Mesenchymal stem cell (in vitro differentiated cells and primary cell): Measurements from ENCODE around the gene TUBGCP3.
A peak's percentile ranks its signal among the peaks of the same experiment; 100 is the strongest.

Experiments used
- DNase-seq: peaks from one replicate; pipeline ENCODE4 v3.0.0-alpha.2; 2013
- H2AFZ ChIP-seq: one replicate; pipeline ENCODE4 v1.6.1; 2013; ENCODE audit warnings: low read depth, mild to moderate bottlenecking, control low read depth, inconsistent platforms, low read length, moderate library complexity
- H2AK5ac ChIP-seq: 2 replicates; pipeline ENCODE4 v1.6.1; 2013; ENCODE audit warnings: low read length, moderate library complexity, mild to moderate bottlenecking, inconsistent platforms; ENCODE audit not compliant: severe bottlenecking
- H2BK120ac ChIP-seq: one replicate; pipeline ENCODE4 v1.6.1; 2013; ENCODE audit warnings: low read depth, mild to moderate bottlenecking, inconsistent platforms, low read length, moderate library complexity
- H2BK12ac ChIP-seq, 2 experiments: one replicate each; pipeline ENCODE4 v1.6.1; 2013; ENCODE audit warnings: inconsistent platforms in 2 of 2, low read length in 2 of 2, mild to moderate bottlenecking in 2 of 2, moderate library complexity in 2 of 2, control low read depth in 1 of 2
- H2BK15ac ChIP-seq: one replicate; pipeline ENCODE4 v1.6.1; 2013; ENCODE audit warnings: mild to moderate bottlenecking, low read depth, inconsistent platforms; ENCODE audit not compliant: poor library complexity, severe bottlenecking
- H2BK5ac ChIP-seq: 2 replicates; pipeline ENCODE4 v1.6.1; 2013; ENCODE audit warnings: low read depth, mild to moderate bottlenecking, low read length, control low read depth, inconsistent platforms; ENCODE audit not compliant: poor library complexity, severe bottlenecking
- H3K14ac ChIP-seq, 2 experiments: one replicate each; pipeline ENCODE4 v1.6.1; 2013; ENCODE audit warnings: inconsistent platforms in 2 of 2, low read length in 2 of 2, control low read depth in 1 of 2, mild to moderate bottlenecking in 1 of 2, moderate library complexity in 1 of 2
- H3K18ac ChIP-seq, 2 experiments: one replicate each; pipeline ENCODE4 v1.6.1; 2013; ENCODE audit warnings: inconsistent platforms in 2 of 2, low read length in 2 of 2, control low read depth in 1 of 2, low read depth in 1 of 2, mild to moderate bottlenecking in 1 of 2
- H3K23ac ChIP-seq, 2 experiments: one replicate each; pipeline ENCODE4 v1.6.1; 2013; ENCODE audit warnings: inconsistent platforms in 2 of 2, low read length in 2 of 2, mild to moderate bottlenecking in 2 of 2, moderate library complexity in 2 of 2, control low read depth in 1 of 2
- H3K27ac ChIP-seq: 2 replicates; pipeline ENCODE4 v1.5.1; 2013; ENCODE audit warnings: mild to moderate bottlenecking, moderate library complexity, low read length, control low read depth, inconsistent platforms; ENCODE audit not compliant: poor library complexity, severe bottlenecking
- H3K27me3 ChIP-seq, 2 experiments: 2 replicates each; pipeline versions ENCODE4 v1.6.1 to v1.7.0; 2013; ENCODE audit warnings: low read length in 2 of 2, mild to moderate bottlenecking in 2 of 2, moderate library complexity in 2 of 2, control low read depth in 1 of 2, inconsistent platforms in 1 of 2; ENCODE audit not compliant: control insufficient read depth in 1 of 2, insufficient read depth in 1 of 2
- H3K36me3 ChIP-seq, 2 experiments: 2 replicates each; pipeline versions ENCODE4 v1.6.1 to v1.7.0; 2013; ENCODE audit warnings: low read length in 2 of 2, control low read depth in 1 of 2, inconsistent platforms in 1 of 2, low read depth in 1 of 2, mild to moderate bottlenecking in 1 of 2; ENCODE audit not compliant: insufficient read depth in 2 of 2, control insufficient read depth in 1 of 2
- H3K4ac ChIP-seq, 2 experiments: one replicate each; pipeline ENCODE4 v1.6.1; 2013; ENCODE audit warnings: inconsistent platforms in 2 of 2, low read length in 2 of 2, mild to moderate bottlenecking in 2 of 2, moderate library complexity in 2 of 2, control low read depth in 1 of 2, low read depth in 1 of 2
- H3K4me1 ChIP-seq: 2 replicates; pipeline ENCODE4 v1.6.1; 2013; ENCODE audit warnings: low read depth, low read length, control low read depth; ENCODE audit not compliant: control insufficient read depth, insufficient read depth
- H3K4me2 ChIP-seq: 2 replicates; pipeline ENCODE4 v1.6.1; 2013; ENCODE audit warnings: low read length, mild to moderate bottlenecking, inconsistent platforms; ENCODE audit not compliant: poor library complexity, severe bottlenecking
- H3K4me3 ChIP-seq, 2 experiments: 2 replicates each; pipeline versions ENCODE4 v1.5.1 to v1.7.0; 2013; ENCODE audit warnings: low read length in 2 of 2, mild to moderate bottlenecking in 2 of 2, control low read depth in 1 of 2, low read depth in 1 of 2; ENCODE audit not compliant: insufficient read depth in 1 of 2
- H3K79me1 ChIP-seq: replicated peaks from 2 replicates; pipeline ENCODE4 v1.6.1; 2013; ENCODE audit warnings: mild to moderate bottlenecking, control low read depth, low read length, inconsistent platforms; ENCODE audit not compliant: poor library complexity, severe bottlenecking
- H3K9ac ChIP-seq: 2 replicates; pipeline ENCODE4 v1.7.0; 2013; ENCODE audit warnings: mild to moderate bottlenecking, low read length, moderate library complexity
- H3K9me3 ChIP-seq: 2 replicates; pipeline ENCODE4 v1.7.0; 2013; ENCODE audit warnings: mild to moderate bottlenecking, low read length; ENCODE audit not compliant: control insufficient read depth
- H4K8ac ChIP-seq: one replicate; pipeline ENCODE4 v1.6.1; 2013; ENCODE audit warnings: inconsistent platforms, mild to moderate bottlenecking, low read length, moderate library complexity
- H4K91ac ChIP-seq: one replicate; pipeline ENCODE4 v1.6.1; 2013; ENCODE audit warnings: mild to moderate bottlenecking, low read length, inconsistent platforms
- WGBS: methylation state at CpG from one replicate; pipeline ENCODE4 v1.1.7; 2013; ENCODE audit warnings: mixed read lengths; 5-methylcytosine and 5-hydroxymethylcytosine counted together

The TUBGCP3 gene

DNA sequence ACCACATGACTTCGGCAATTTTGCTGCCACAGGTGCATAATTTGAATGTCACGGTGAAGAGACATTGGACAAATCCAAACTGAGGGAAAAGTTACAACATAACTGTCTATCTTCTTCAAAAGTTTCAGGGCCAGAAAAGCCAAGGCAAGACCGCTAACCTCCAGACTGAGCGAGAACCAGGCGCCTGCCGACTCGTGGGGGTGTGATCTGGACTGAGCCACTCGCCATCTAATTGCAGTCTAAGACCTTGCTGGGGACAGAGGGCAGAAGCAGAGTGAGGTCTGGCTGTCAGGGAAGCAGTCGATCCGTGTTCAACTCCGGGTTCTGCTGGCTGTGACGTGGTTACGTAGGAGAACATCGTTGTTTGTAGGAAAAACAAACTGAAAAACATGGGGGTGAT, 123.2 kb downstream of the TUBGCP3 start:
- WGBS: 92% methylated on average over 13 of the region's 14 CpGs
- no peak overlapping the region for H2BK5ac ChIP-seq
- H3K4me2 ChIP-seq: no peak overlapping the region
- no peak overlapping the region for H3K23ac ChIP-seq
- H2AK5ac ChIP-seq: no peak overlapping the region
- peak overlapping the region; percentile 12 for H4K91ac ChIP-seq
- no peak overlapping the region for H2BK12ac ChIP-seq
- no peak overlapping the region for H3K9ac ChIP-seq
- no peaks in the 10 kb centered on the region for H3K36me3 ChIP-seq
- H2BK15ac ChIP-seq: no peak overlapping the region
- H4K8ac ChIP-seq: no peak overlapping the region
- H3K27ac ChIP-seq: no peak overlapping the region
- H2AFZ ChIP-seq: no peak overlapping the region
- H2BK120ac ChIP-seq: no peak overlapping the region
- no peak overlapping the region for H3K4me3 ChIP-seq
- H3K14ac ChIP-seq: no peak overlapping the region
- H3K4me1 ChIP-seq: no peaks in the 10 kb centered on the region
- no peaks in the 10 kb centered on the region for H3K27me3 ChIP-seq
- no peak overlapping the region for H3K4ac ChIP-seq
- peaks cover 8% of the 10 kb centered on the region for H3K9me3 ChIP-seq
- no peak for DNase-seq
- no peak overlapping the region for H3K18ac ChIP-seq
- H3K79me1 ChIP-seq: no peaks in the 10 kb centered on the region

- no peak overlapping the region for H2BK12ac ChIP-seq
- H2BK5ac ChIP-seq: no peak overlapping the region
- H4K91ac ChIP-seq: no peak overlapping the region
- no peaks in the 10 kb centered on the region for H3K36me3 ChIP-seq
- no peak overlapping the region for H3K14ac ChIP-seq
- H3K4ac ChIP-seq: no peak overlapping the region
- no peak overlapping the region for H3K4me3 ChIP-seq
- no peak overlapping the region for H4K8ac ChIP-seq
- H2AFZ ChIP-seq: no peak overlapping the region
- H2AK5ac ChIP-seq: no peak overlapping the region
- no peaks in the 10 kb centered on the region for H3K79me1 ChIP-seq
- H3K27ac ChIP-seq: no peak overlapping the region
- H3K18ac ChIP-seq: no peak overlapping the region
- 85% methylated on average over 5 of the region's 5 CpGs for WGBS
- no peak overlapping the region for H2BK120ac ChIP-seq
- H3K4me1 ChIP-seq: no peaks in the 10 kb centered on the region
- no peak overlapping the region for H3K23ac ChIP-seq
- H3K27me3 ChIP-seq: no peaks in the 10 kb centered on the region
- H2BK15ac ChIP-seq: no peak overlapping the region
- H3K9ac ChIP-seq: no peak overlapping the region
- no peak overlapping the region for H3K4me2 ChIP-seq
- DNase-seq: no peak
- peaks cover 8% of the 10 kb centered on the region for H3K9me3 ChIP-seq
These were observed 125.5 kb downstream of the TUBGCP3 start for GRCh38 chr13:112462408-112462807.

DNA sequence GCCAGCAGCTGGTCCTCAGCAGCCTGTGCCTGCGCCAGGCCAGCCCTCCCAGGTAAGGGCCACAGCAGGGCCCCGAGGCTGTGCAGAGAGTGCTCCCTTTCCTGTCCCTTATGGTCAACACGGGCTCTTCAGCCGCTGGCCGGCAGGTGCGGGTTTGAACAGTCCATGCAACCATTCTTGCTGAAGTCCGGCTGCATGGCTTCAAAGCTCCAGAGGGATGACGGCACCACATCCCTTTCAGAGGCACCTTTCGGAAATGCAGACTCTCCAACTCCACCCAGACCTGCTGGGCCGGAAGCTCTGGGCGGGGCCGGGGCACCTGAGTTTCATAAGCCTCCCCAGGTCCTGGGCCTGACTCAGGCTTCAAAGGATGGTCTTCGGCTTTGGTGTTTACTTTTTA, 130.5 kb downstream of the TUBGCP3 start:
- H4K8ac ChIP-seq: no peak overlapping the region
- no peak overlapping the region for H3K27ac ChIP-seq
- H2BK120ac ChIP-seq: no peak overlapping the region
- H3K14ac ChIP-seq: no peak overlapping the region
- no peak overlapping the region for H3K18ac ChIP-seq
- H3K4me1 ChIP-seq: no peaks in the 10 kb centered on the region
- no peak overlapping the region for H3K9ac ChIP-seq
- H3K27me3 ChIP-seq: peaks cover 0 to 5% of the 10 kb centered on the region in 2 experiments
- no peak overlapping the region for H3K4me2 ChIP-seq
- peaks cover 6% of the 10 kb centered on the region for H3K9me3 ChIP-seq
- H2BK15ac ChIP-seq: no peak overlapping the region
- no peak overlapping the region for H2AFZ ChIP-seq
- no peaks in the 10 kb centered on the region for H3K36me3 ChIP-seq
- H3K4me3 ChIP-seq: no peak overlapping the region
- H2BK12ac ChIP-seq: no peak overlapping the region
- no peak overlapping the region for H3K23ac ChIP-seq
- no peak overlapping the region for H3K4ac ChIP-seq
- H2AK5ac ChIP-seq: no peak overlapping the region
- no peaks in the 10 kb centered on the region for H3K79me1 ChIP-seq
- no peak for DNase-seq
- no peak overlapping the region for H2BK5ac ChIP-seq
- H4K91ac ChIP-seq: no peak overlapping the region
- 88% methylated on average over 13 of the region's 13 CpGs for WGBS

DNA sequence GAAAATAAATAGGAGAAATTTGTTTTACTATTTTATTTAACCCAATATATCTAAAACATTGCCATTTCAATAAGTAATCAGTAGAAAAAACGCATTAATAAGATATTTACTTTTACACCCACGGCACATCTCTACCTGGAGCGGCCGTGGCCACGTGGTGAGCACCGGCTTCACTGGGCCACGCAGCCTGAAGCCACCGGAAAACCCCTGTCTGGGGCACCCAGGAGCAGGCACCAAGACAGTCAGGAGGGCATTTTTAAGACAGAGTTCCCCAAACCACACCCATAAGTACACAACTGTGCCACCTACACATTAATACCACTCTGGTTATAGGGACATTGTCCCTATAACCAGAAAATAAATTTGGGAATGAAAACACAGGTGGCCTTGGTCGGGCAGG, 130.9 kb downstream of the TUBGCP3 start:
- Histone ChIP-seq H2AFZ (no peak overlapping the region), H3K9me3 (peaks cover 2% of the 10 kb centered on the region), H4K8ac (no peak overlapping the region), H3K27me3 (peaks cover 0 to 5% of the 10 kb centered on the region in 2 experiments), H3K4ac (no peak overlapping the region), H2BK15ac (no peak overlapping the region), H3K27ac (no peak overlapping the region), H2BK12ac (no peak overlapping the region), H3K4me3 (no peak overlapping the region), H4K91ac (no peak overlapping the region), H3K14ac (no peak overlapping the region), H3K4me2 (no peak overlapping the region), H3K79me1 (no peaks in the 10 kb centered on the region), H3K36me3 (no peaks in the 10 kb centered on the region), H2BK5ac (no peak overlapping the region), H2AK5ac (no peak overlapping the region), H3K4me1 (no peaks in the 10 kb centered on the region), H3K23ac (no peak overlapping the region), H2BK120ac (no peak overlapping the region), H3K9ac (no peak overlapping the region), H3K18ac (no peak overlapping the region)
- no peak for DNase-seq
- WGBS: 91% methylated on average over 9 of the region's 9 CpGs
